CD14-positive monocyte (primary cell): ENCODE results near the gene CSGALNACT2. TPM values are rescaled to one million over a fixed set of nuclear protein-coding genes. Genes with fewer than 3 reads are reported as not detected.

ENCODE experiments used
- DNase-seq, 3 donors: peaks; one replicate each; pipeline ENCODE4 v3.0.0-alpha.2; 2011 to 2022
- H2AFZ ChIP-seq: 2 replicates; pipeline ENCODE4 v1.6.0; 2012; ENCODE audit warnings: mild to moderate bottlenecking, low read depth, low read length, inconsistent platforms; ENCODE audit not compliant: insufficient read depth, poor library complexity, severe bottlenecking
- H3K27ac ChIP-seq, 2 donors: 1 replicate in 1 of 2; 2 replicates in 1 of 2; pipeline ENCODE4 v1.5.1; 2012 to 2013; ENCODE audit warnings: low read length in 2 of 2, control low read depth in 1 of 2, inconsistent platforms in 1 of 2, low read depth in 1 of 2, mild to moderate bottlenecking in 1 of 2
- H3K27me3 ChIP-seq, 2 donors: one replicate each; pipeline versions ENCODE4 v1.6.0 to v1.6.1; 2011 to 2013; ENCODE audit warnings: low read length in 2 of 2; ENCODE audit not compliant: control insufficient read depth in 2 of 2, insufficient read depth in 2 of 2
- H3K36me3 ChIP-seq, 2 donors: replicated peaks in 1 of 2; 1 replicate in 1 of 2; 2 replicates in 1 of 2; pipeline versions ENCODE4 v1.5.1 to v1.6.1; 2012 to 2013; ENCODE audit warnings: low read length in 2 of 2, control low read depth in 1 of 2, inconsistent platforms in 1 of 2, mild to moderate bottlenecking in 1 of 2; ENCODE audit not compliant: insufficient read depth in 2 of 2, control insufficient read depth in 1 of 2
- H3K4me1 ChIP-seq, 2 donors: 1 replicate in 1 of 2; 2 replicates in 1 of 2; pipeline versions ENCODE4 v1.5.1 to v1.6.1; 2012 to 2013; ENCODE audit warnings: low read length in 2 of 2, control low read depth in 1 of 2, inconsistent platforms in 1 of 2, mild to moderate bottlenecking in 1 of 2, moderate library complexity in 1 of 2; ENCODE audit not compliant: insufficient read depth in 2 of 2, control insufficient read depth in 1 of 2
- H3K4me2 ChIP-seq: replicated peaks from 2 replicates; pipeline ENCODE3; 2012; ENCODE audit warnings: low read length, moderate library complexity, mild to moderate bottlenecking; ENCODE audit not compliant: poor library complexity, severe bottlenecking; ENCODE audit errors: extremely low read depth
- H3K4me3 ChIP-seq, 3 experiments: fragments of 200-600 bp in 1 of 3; sonication (generic) in 1 of 3; replicated peaks in 1 of 3; 1 replicate in 2 of 3; 2 replicates in 1 of 3; pipeline ENCODE4 v1.5.1; 2011 to 2013; ENCODE audit warnings: low read length in 3 of 3, mild to moderate bottlenecking in 3 of 3, control low read depth in 2 of 3, low read depth in 2 of 3, inconsistent platforms in 1 of 3, moderate library complexity in 1 of 3
- H3K79me2 ChIP-seq: 2 replicates; pipeline ENCODE4 v1.6.0; 2012; ENCODE audit warnings: mild to moderate bottlenecking, control low read depth, inconsistent platforms, low read length, moderate library complexity; ENCODE audit not compliant: insufficient read depth
- H3K9ac ChIP-seq: 2 replicates; pipeline ENCODE4 v1.6.0; 2017; ENCODE audit warnings: low read length, mild to moderate bottlenecking; ENCODE audit not compliant: insufficient read depth, poor library complexity, severe bottlenecking
- H3K9me3 ChIP-seq, 2 donors: replicated peaks in 1 of 2; 1 replicate in 1 of 2; 2 replicates in 1 of 2; pipeline versions ENCODE4 v1.5.1 to v1.6.1; 2012 to 2013; ENCODE audit warnings: low read length in 2 of 2, control low read depth in 1 of 2; ENCODE audit not compliant: control insufficient read depth in 1 of 2, insufficient read depth in 1 of 2
- H4K20me1 ChIP-seq: 2 replicates; pipeline ENCODE4 v1.6.0; 2012; ENCODE audit warnings: mild to moderate bottlenecking, low read length, control low read depth, moderate library complexity; ENCODE audit not compliant: insufficient read depth
- H3K27ac Mint-ChIP-seq, 7 donors: one replicate each; pipeline ENCODE4 v1.8.0; 2020; ENCODE audit warnings: mild to moderate bottlenecking in 7 of 7, mixed read lengths in 7 of 7, moderate library complexity in 6 of 7, inconsistent platforms in 2 of 7
- H3K27me3 Mint-ChIP-seq, 3 donors: one replicate each; pipeline ENCODE4 v1.8.0; 2021 to 2022; ENCODE audit warnings: low read depth in 3 of 3, mild to moderate bottlenecking in 3 of 3, mixed read lengths in 3 of 3, moderate library complexity in 3 of 3, inconsistent platforms in 1 of 3
- H3K36me3 Mint-ChIP-seq, 2 donors: one replicate each; pipeline ENCODE4 v1.8.0; 2020; ENCODE audit warnings: mixed read lengths in 2 of 2, inconsistent platforms in 1 of 2, mild to moderate bottlenecking in 1 of 2
- H3K4me1 Mint-ChIP-seq: one replicate; pipeline ENCODE4 v1.8.0; 2020; ENCODE audit warnings: mild to moderate bottlenecking, mixed read lengths
- H3K4me3 Mint-ChIP-seq, 2 donors: one replicate each; pipeline ENCODE4 v1.8.0; 2020; ENCODE audit warnings: mild to moderate bottlenecking in 2 of 2, mixed read lengths in 2 of 2, moderate library complexity in 1 of 2
- H3K9me3 Mint-ChIP-seq, 7 donors: one replicate each; pipeline ENCODE4 v1.8.0; 2020 to 2022; ENCODE audit warnings: mixed read lengths in 7 of 7, mild to moderate bottlenecking in 6 of 7, moderate library complexity in 6 of 7, inconsistent platforms in 2 of 7
- CTCF ChIP-seq: fragments of 200-600 bp; IDR thresholded peaks from one replicate; pipeline ENCODE4 v1.8.0; 2022; ENCODE audit warnings: antibody characterized with exemption, mild to moderate bottlenecking
- WGBS: methylation state at CpG from one replicate; pipeline ENCODE4 v1.1.5; 2013; ENCODE audit warnings: missing lambda C conversion rate; ENCODE audit not compliant: insufficient coverage; 5-methylcytosine and 5-hydroxymethylcytosine counted together
- intact Hi-C, 2 donors: fragments of 100-400 bp; cut with micrococcal nuclease; formaldehyde crosslinking; loops; one replicate each; pipeline versions ENCODE4 v1.15.0 to v1.15.1; 2023
- polyA plus RNA-seq, 3 donors: library from polyadenylated mRNA; depleted of rRNA in 1 of 3; unstranded in 2 of 3; stranded (reverse) in 1 of 3; fragments of 300-500 nt in 2 of 3; fragments of >200 nt in 1 of 3; fragmentation: Illumina TruSeq in 2 of 3; gene quantifications; 1 replicate in 2 of 3; 2 replicates in 1 of 3; pipeline ENCODE4 v1.2.3, GENCODE V29; 2012 to 2021

Gene CSGALNACT2
- polyA plus RNA-seq, 3 donors, result 43.7 to 80.1 (median 48.2) TPM

GRCh38 chr10:43206391-43207235 is 68.4 kb downstream of the CSGALNACT2 start:
- Histone ChIP-seq H3K4me2 (no peak overlapping the region), H3K9ac (no peak overlapping the region), H3K9me3 (no peaks in the 10 kb centered on the region), H3K36me3 (no peaks in the 10 kb centered on the region), H3K4me3 (no peak overlapping the region), H3K79me2 (no peaks in the 10 kb centered on the region), H3K4me1 (peaks cover 16 to 25% of the 10 kb centered on the region in 2 donors), H2AFZ (no peak overlapping the region), H3K27me3 (no peaks in the 10 kb centered on the region), H4K20me1 (no peaks in the 10 kb centered on the region), H3K27ac (no peak overlapping the region)
- Mint-ChIP-seq H3K27me3 (peaks cover 0 to 4% (median 0%) of the 10 kb centered on the region in 3 donors), H3K4me1 (peaks cover 11% of the 10 kb centered on the region), H3K36me3 (no peaks in the 10 kb centered on the region), H3K4me3 (no peak overlapping the region), H3K9me3 (peaks cover 0 to 3% (median 0%) of the 10 kb centered on the region in 7 donors), H3K27ac (no peak overlapping the region)
- intact Hi-C loops, result loop anchor here (10.0 kb wide), 2 partner anchors 258 to 342 kb away; no protein-coding TSS in a partner anchor
- WGBS, result 97% methylated on average over 13 of the region's 13 CpGs
- TF ChIP-seq CTCF, result no peak
- DNase-seq, result no peak

GRCh38 chr10:43208147-43209073 is 70.2 kb downstream of the CSGALNACT2 start:
- Histone ChIP-seq H2AFZ (no peak overlapping the region), H4K20me1 (no peaks in the 10 kb centered on the region), H3K27ac (no peak overlapping the region), H3K9me3 (no peaks in the 10 kb centered on the region), H3K4me2 (no peak overlapping the region), H3K36me3 (no peaks in the 10 kb centered on the region), H3K4me1 (peaks cover 6 to 7% of the 10 kb centered on the region in 2 donors), H3K9ac (no peak overlapping the region), H3K4me3 (no peak overlapping the region), H3K79me2 (no peaks in the 10 kb centered on the region), H3K27me3 (no peaks in the 10 kb centered on the region)
- no peak overlapping the region for H3K4me3 Mint-ChIP-seq
- DNase-seq, result no peak
- no peak for TF ChIP-seq CTCF
- no peaks in the 10 kb centered on the region for H3K36me3 Mint-ChIP-seq
- H3K9me3 Mint-ChIP-seq, result peaks cover 0 to 3% (median 0%) of the 10 kb centered on the region in 7 donors
- 64% methylated on average over 11 of the region's 17 CpGs for WGBS
- intact Hi-C loops, result loop anchor here (10.0 kb wide), 2 partner anchors 256 to 344 kb away; no protein-coding TSS in a partner anchor
- peaks cover 5% of the 10 kb centered on the region for H3K4me1 Mint-ChIP-seq
- peaks cover 0 to 4% (median 0%) of the 10 kb centered on the region in 3 donors for H3K27me3 Mint-ChIP-seq
- H3K27ac Mint-ChIP-seq, result no peak overlapping the region
